NCI-H2227 (cell line): ENCODE results near the gene GRIN1.

ENCODE experiments used
- DNase-seq: peaks from one replicate; lab custom pipeline; 2025; ENCODE audit not compliant: unreplicated experiment; lab: John Stamatoyannopoulos, UW

Gene GRIN1

GRCh38 chr9:137205126-137206069 is 66.4 kb downstream of the GRIN1 start, which contains the start of the genes NDOR1 and TMEM203:
Gene NDOR1, plus strand, starts transcription at chr9:137205700. Its CDS starts 78 bp downstream, at chr9:137205778.
Gene TMEM203, minus strand, starts transcription at chr9:137205648. Its CDS starts 234 bp downstream, at chr9:137205414.
- DNase-seq, result peak; percentile 90

- no peak for DNase-seq
These were observed 67.6 kb downstream of the GRIN1 start for GRCh38 chr9:137206602-137207001.

DNA sequence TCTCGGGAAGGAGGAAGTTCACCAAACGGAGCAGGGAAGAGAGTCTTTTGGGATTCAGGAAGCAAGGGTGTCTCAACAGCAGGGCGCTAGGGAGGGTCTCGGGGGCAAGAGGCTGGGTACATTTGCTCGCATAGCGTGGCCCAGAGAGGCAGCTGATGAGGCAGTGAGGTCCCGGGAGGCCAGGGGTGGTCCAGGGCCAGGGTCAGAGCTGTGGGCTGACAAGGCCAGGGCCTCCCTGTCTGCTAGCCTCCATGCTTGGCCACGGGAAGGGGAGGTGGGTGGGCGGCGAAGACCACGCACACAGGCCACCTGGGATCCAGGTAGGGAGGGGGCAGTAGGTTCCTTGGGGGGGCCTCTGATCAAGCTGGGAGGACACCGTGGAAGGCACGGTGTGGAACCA is 72.6 kb downstream of the GRIN1 start:
- DNase-seq, result no peak

DNA sequence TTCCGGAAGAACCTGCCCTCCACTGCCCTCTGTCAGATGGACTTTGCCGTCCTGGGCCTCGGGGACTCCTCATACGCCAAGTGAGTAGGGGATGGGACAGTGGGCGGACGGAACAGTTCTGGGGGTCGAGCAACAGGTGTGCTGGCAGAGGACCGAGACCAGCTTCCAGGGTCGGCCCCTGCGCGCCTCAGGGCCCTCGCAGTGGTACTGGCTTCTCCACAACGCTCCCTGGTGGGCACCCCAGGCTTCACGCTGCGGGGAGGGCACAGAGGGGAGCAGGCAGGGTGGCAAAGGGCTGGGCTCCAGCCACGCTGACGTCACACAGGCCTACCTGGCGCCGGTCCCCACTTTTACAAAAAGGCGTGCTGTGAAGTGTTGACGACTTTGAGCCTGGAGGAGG is 73.6 kb downstream of the GRIN1 start:
- no peak for DNase-seq

- DNase-seq, result no peak
These were observed 74.5 kb downstream of the GRIN1 start for GRCh38 chr9:137213160-137214060.

DNA sequence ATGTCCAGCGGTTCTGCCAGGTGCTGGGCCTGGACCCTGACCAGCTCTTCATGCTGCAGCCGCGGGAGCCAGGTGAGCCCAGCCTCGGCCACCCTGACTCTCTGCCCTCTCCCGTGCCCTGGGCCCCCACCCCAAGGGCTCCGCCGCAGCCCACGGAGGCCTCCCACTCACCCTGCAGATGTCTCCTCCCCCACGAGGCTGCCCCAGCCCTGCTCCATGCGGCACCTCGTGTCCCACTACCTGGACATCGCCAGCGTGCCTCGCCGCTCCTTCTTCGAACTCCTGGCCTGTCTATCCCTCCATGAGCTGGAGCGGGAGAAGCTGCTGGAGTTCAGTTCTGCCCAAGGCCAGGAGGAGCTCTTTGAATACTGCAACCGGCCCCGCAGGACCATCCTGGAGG is 75.7 kb downstream of the GRIN1 start:
- no peak for DNase-seq

- no peak for DNase-seq
These were observed 76.4 kb downstream of the GRIN1 start for GRCh38 chr9:137215196-137215986.

DNA sequence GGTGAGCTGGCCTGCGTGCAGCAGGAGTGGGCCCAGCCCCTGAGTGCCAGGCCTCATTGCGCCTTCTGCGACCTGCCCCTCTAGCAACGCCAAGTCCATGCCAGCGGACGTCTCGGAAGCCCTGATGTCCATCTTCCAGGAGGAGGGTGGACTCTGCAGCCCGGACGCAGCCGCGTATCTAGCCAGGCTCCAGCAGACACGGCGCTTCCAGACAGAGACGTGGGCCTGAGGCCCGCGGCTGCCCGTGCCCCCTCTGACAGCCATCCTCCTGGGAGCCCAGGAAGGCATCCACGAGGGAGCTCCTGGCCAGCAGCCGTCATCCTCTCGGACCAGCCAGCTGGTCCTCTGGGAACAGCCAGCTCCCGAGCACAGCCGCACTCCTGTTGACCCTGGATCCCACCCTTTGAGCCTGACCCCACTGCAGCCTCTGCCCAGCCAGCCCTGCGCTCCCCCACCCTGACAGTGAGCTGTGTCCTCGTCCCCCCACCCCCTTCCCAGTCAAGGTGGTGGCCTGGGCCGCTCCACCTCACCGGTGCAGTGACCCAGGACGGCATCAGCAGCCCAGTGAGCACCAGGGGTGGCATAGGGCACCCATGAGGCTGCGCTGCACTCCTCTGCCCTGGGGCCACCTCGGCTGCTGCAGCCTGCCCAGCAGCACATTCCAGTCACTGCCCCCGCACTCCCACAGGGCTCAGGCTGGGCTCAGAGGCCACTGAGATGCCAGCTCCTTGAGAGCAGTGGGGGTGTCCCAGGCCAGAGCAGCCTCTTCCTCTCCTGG is 77.4 kb downstream of the GRIN1 start:
- DNase-seq, result no peak

- DNase-seq, result peak; percentile 84
These were observed 78.6 kb downstream of the GRIN1 start for GRCh38 chr9:137217276-137218211.

DNA sequence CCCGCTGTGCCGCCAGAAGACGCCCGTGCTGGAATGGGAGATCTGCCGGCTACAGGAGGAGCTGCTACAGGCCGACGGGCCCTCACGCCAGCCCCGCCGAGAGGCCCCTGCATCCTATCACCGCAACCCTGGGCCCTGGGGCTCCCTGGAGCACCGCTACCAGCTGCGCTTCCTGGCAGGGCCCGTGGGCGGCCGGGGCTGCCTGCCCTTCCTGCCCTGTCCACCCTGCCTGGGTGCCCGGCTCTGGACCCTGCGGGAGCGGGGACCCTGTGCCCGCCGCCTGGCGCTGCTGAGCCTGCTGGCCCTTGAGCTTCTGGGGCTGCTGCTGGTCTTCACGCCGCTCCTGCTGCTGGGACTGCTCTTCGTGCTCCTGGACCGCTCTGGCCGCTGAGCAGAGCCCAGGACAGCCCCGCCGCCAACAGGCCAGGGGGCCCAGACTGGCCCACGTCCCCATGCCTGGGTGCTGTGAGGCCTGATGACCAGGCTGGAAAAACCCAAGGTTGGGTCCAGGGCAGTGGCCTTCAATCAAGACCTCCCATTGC is 79.3 kb downstream of the GRIN1 start:
- DNase-seq, result no peak
